Testis (tissue), 3 donors: Measurements from ENCODE around the gene DHRS4L2. TPM values are rescaled to one million over a fixed set of nuclear protein-coding genes. Genes with fewer than 3 reads are reported as not detected.
"Not testable (repeated sequence)": the region's sequence is repeated elsewhere in the genome, so short reads cannot be mapped to it uniquely, and the experiment has no call there.

Experiments used
- DNase-seq: peaks from one replicate; pipeline ENCODE4 v3.0.0-alpha.2; 2019
- H3K27ac ChIP-seq, 2 donors: fragments of 200-600 bp; sonication (generic); one replicate each; pipeline ENCODE4 v1.5.1; 2019
- H3K27me3 ChIP-seq: fragments of 200-600 bp; sonication (generic); one replicate; pipeline ENCODE4 v1.5.1; 2019
- H3K36me3 ChIP-seq: fragments of 200-600 bp; sonication (generic); one replicate; pipeline ENCODE4 v1.5.1; 2017; ENCODE audit warnings: low read depth; ENCODE audit errors: missing control alignments
- H3K4me1 ChIP-seq: fragments of 200-600 bp; sonication (generic); one replicate; pipeline ENCODE4 v1.5.1; 2019
- H3K4me3 ChIP-seq, 2 donors: fragments of 200-600 bp; sonication (generic); one replicate each; pipeline ENCODE4 v1.5.1; 2017 to 2019
- H3K9me3 ChIP-seq: fragments of 200-600 bp; sonication (generic); one replicate; pipeline ENCODE4 v1.5.1; 2017
- POLR2A ChIP-seq: fragments of 450-650 bp; IDR thresholded peaks from one replicate; pipeline ENCODE4 v1.6.1; 2017; ENCODE audit warnings: antibody characterized with exemption, mild to moderate bottlenecking, moderate library complexity
- whole genome bisulfite sequencing, 2 donors: methylation state at CpG; one replicate each; pipeline ENCODE4 v1.1.5; 2018; 5-methylcytosine and 5-hydroxymethylcytosine counted together
- intact Hi-C: fragments of 100-400 bp; cut with DNase I; formaldehyde crosslinking; loops from one replicate; pipeline ENCODE4 v1.15.1; 2023; ENCODE audit warnings: low total_unique reads
- polyA plus RNA-seq: library from polyadenylated mRNA; stranded (reverse); fragments of 350-450 nt; fragmentation: Illumina TruSeq; extraction: RNeasy Lipid Tissue Mini Kit (QIAGEN cat#74804); gene quantifications from one replicate; pipeline ENCODE4 v1.2.3, GENCODE V29; 2014; ENCODE audit warnings: low read depth, low replicate concordance; ENCODE audit not compliant: insufficient read depth
- total RNA-seq, 2 donors: library from RNA; depleted of rRNA; stranded (reverse); fragments of >200 nt; gene quantifications; one replicate each; pipeline ENCODE4 v1.2.3, GENCODE V29; 2016
- TF ChIP-seq, protein P1 (sequence below), 3 experiments: fragments of 450-650 bp in 2 of 3; fragments of 200-600 bp in 1 of 3; sonication (generic) in 1 of 3; IDR thresholded peaks; one replicate each; pipeline ENCODE4 v1.5.1; 2016 to 2019; ENCODE audit warnings: antibody characterized with exemption in 3 of 3, mild to moderate bottlenecking in 2 of 3, moderate library complexity in 1 of 3

The DHRS4L2 gene
- total and polyA plus RNA-seq, 3 donors from 2014 or later = 15.7 to 23.4 (median 22.4) TPM

DNA sequence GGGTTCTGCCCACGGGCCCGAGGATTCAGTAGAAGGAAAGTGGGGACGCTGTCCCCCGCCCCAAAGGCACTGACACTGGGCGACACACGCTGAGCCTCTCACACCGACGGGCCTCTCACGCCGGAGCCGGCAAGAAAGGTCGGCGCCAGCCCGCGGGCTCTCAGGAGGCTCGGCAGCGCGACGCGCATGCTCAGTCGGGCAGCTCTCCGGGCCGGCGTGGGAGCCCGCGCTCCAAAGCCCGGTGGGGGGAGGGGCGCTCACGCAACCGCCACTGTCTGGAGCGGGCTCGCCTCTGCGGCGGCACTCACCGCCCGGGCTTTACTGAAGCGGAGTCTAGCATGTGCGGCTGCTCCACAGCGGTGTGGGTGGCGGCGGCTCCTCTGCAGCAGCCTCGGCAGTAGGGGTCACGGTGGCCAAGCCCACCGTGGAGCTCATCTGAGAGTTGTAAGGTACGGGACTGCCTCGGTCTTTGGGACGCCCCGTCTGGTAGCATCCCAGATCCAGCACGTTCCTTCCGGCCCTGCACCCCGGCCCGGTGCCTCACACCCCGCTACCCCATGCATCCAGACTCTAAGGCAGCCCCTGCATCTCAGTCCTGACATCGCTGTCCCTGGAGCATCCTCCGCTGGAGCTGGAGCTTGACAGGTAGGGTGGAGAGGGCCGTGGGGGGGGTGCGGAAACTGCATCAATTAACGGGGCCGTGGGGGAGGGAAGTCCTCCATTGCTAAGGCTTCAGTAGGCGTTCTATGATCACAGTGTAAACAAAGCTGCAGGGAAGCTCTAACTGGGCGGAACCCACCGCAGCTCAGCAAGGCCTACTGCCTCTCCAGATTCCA, 18.3 kb downstream of the DHRS4L2 start:
- peak; percentile 32 for DNase-seq
- H3K9me3 ChIP-seq, H3K4me1 ChIP-seq, H3K36me3 ChIP-seq, intact Hi-C loops, H3K27me3 ChIP-seq: not testable (repeated sequence)
- Histone ChIP-seq H3K4me3 (peak overlapping the region; percentile 37 to 49), H3K27ac (peak overlapping the region in 1 of 2 donors; percentile 45)
- 11% methylated on average over 40 of the region's 62 CpGs; no CpG with 5 or more reads in 1 of the 2 donors for whole genome bisulfite sequencing, 2 donors

DNA sequence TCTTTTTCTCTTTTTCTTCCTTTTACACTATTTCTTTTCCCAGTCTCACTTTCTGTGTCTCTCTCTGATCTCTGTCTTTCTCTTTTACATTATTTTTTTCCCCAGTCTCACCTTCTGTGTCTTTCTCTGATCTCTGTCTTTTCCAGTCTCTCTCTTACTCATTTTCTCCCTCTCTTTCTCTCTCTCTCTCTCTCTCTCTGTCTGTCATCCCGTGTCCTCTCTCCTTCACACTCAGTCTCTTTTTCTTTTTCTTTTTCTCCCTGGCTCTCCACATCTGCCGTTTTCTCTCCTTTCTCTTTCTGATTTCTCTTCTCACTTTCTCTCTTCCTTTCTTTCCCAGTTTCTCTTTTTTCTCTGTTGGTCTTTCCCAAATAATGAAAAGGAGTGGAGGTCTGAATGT, 22.3 kb downstream of the DHRS4L2 start:
- intact Hi-C loops = no loop called here
- WGBS, 2 donors = 77 to 81% methylated on average over 2 of the region's 2 CpGs

DNA sequence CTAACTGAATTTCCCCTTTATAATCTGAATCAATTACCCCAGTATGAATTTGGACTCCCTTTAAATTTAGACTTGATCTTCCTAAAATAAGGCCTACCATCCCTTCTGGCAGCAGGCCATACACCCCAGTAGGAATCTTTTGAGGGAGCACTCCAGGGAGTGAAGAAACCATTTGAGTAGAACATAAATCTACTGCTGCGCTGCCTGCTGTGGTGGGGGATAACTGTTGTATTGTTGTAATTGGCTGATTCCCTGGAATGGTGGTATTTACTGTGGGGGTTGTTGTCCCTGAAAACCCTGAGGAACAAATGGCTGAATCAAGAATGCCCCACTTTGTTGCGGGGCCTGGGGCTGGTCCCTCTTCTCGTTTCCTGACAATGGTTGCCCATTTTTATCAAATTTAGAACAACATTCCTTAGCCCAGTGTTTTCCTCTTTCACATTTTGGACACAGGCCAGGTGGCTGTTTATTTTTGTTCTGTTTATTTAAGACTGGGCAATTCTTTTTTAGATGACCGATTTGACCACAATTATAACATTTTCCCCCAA, 24.1 kb downstream of the DHRS4L2 start:
- H3K27me3 ChIP-seq, DNase-seq, H3K9me3 ChIP-seq, intact Hi-C loops, H3K4me3 ChIP-seq, H3K27ac ChIP-seq, H3K36me3 ChIP-seq, H3K4me1 ChIP-seq: not testable (repeated sequence)
- WGBS, 2 donors = 58 to 59% methylated on average over 4 of the region's 4 CpGs

More for the DNA sequence above, 22.3 kb downstream of the DHRS4L2 start:
- Histone ChIP-seq H3K36me3 (no peaks in the 10 kb centered on the region), H3K27ac (no peak overlapping the region), H3K27me3 (no peaks in the 10 kb centered on the region), H3K4me1 (no peaks in the 10 kb centered on the region), H3K9me3 (no peaks in the 10 kb centered on the region), H3K4me3 (no peak overlapping the region)
- TF ChIP-seq POLR2A = no peak
- TF ChIP-seq, protein P1, sequence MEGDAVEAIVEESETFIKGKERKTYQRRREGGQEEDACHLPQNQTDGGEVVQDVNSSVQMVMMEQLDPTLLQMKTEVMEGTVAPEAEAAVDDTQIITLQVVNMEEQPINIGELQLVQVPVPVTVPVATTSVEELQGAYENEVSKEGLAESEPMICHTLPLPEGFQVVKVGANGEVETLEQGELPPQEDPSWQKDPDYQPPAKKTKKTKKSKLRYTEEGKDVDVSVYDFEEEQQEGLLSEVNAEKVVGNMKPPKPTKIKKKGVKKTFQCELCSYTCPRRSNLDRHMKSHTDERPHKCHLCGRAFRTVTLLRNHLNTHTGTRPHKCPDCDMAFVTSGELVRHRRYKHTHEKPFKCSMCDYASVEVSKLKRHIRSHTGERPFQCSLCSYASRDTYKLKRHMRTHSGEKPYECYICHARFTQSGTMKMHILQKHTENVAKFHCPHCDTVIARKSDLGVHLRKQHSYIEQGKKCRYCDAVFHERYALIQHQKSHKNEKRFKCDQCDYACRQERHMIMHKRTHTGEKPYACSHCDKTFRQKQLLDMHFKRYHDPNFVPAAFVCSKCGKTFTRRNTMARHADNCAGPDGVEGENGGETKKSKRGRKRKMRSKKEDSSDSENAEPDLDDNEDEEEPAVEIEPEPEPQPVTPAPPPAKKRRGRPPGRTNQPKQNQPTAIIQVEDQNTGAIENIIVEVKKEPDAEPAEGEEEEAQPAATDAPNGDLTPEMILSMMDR (IDR thresholded peaks at IDR 0.05) = no peak
- no peak for DNase-seq

DNA sequence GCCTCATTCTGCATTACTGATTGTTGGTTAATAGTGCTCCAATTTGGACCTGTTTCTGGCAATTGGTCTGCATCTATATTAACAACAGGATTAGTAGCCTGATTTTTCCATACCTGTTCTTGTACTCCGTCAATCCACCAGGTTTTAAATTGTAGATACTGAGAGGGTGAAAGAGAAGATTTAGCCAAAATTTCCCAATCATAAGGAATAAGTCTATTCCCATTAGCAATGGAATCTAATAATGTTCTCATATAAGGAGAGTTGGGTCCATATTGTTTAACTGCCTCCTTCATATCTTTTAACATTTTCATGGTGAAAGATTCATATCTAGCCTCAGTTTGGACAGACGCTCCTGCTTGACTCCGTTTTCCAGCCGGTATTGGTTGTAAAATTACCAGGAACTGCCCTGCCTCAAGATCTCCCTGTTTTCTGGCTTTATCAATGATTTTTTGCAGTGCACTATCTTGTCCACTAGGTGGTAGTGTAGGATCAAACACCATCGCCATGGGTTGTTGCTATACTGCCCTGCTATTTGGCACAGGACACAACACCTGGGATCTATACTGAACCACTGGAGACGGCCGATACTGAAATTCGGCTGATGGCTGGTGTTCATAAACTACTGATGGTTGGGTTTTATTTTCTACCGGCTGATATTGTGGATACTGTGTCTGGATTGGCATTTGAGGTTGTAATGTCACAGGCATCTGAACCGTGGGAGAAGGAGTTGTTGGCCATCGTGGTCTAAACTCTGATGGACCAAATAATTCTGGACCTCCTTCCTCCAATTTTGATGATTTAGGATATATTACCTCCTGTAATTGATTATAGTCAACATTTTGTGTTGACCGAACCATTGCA, 25.2 kb downstream of the DHRS4L2 start:
- Histone ChIP-seq H3K27me3 (no peaks in the 10 kb centered on the region), H3K4me1 (no peaks in the 10 kb centered on the region), H3K4me3 (no peak overlapping the region), H3K9me3 (no peaks in the 10 kb centered on the region), H3K27ac (no peak overlapping the region), H3K36me3 (no peaks in the 10 kb centered on the region)
- intact Hi-C loops = no loop called here
- TF ChIP-seq POLR2A = no peak
- TF ChIP-seq, protein P1 (IDR thresholded peaks at IDR 0.05) = peak; percentile 77 to 96 (median 94)
- DNase-seq = peak; percentile 62
- WGBS, 2 donors = 36 to 53% methylated on average over 12 of the region's 12 CpGs

DNA sequence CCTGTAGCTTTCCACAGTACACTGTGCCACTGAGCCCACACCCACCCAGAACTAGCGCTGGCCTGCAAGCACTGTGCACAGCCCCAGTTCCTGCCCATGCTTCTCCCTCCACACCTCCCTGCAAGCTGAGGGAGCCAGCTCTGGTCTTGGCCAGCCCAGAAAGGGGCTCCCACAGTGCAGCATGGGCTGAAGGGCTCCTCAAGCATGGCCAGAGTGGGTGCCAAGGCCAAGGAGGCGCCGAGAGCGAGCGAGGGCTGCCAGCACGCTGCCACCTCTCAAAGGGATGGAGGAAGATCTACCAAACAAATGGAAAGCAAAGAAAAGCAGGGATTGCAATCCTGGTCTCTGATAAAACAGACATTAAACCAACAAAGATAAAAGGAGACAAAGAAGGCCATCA, 27.0 kb downstream of the DHRS4L2 start:
- DNase-seq, H3K27me3 ChIP-seq, intact Hi-C loops: not testable (repeated sequence)

DNA sequence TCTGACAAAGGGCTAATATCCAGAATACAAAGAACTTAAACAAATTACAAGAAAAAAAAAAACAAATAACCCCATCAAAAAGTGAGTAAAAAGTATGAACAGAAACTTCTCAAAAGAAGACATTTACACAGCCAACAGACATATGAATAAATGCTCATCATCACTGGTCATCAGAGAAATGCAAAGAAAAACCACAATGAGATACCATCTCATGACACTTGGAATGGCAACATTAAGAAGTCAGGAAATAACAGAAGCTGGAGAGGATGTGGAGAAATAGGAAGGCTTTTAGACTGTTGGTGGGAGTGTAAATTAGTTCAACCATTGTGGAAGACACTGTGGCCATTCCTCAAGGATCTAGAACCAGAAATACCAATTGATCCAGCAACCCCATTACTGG, 30.2 kb downstream of the DHRS4L2 start:
- H3K4me3 ChIP-seq, H3K9me3 ChIP-seq, H3K4me1 ChIP-seq, H3K27ac ChIP-seq, DNase-seq, intact Hi-C loops, H3K36me3 ChIP-seq, H3K27me3 ChIP-seq: not testable (repeated sequence)

More for the DNA sequence above, 27.0 kb downstream of the DHRS4L2 start:
- H3K4me3 ChIP-seq, H3K27ac ChIP-seq, H3K4me1 ChIP-seq, H3K9me3 ChIP-seq, H3K36me3 ChIP-seq: not testable (repeated sequence)
- 97 to 100% methylated on average over 5 to 6 of the region's 6 CpGs for WGBS, 2 donors

DNA sequence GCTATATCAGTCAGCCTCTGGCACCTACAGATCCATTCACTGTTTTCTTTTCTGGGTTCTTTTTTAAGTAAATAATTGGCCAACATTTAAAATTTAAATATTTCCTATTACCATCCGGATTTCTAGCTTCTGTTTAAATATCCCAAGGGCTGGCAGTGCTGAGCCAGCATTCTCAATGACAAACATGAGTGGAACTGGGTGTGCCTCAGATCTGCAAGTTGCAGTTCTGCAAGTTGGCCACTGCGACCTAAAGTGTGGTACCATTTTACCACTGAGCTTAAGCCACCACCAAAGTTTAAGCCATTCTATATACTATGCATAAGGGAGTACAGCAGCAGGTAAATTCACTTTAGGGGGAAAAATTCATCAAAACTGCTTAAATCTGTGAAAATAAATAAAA, 31.2 kb downstream of the DHRS4L2 start:
- H3K27ac ChIP-seq, H3K36me3 ChIP-seq, DNase-seq, H3K4me3 ChIP-seq, H3K27me3 ChIP-seq, intact Hi-C loops, H3K9me3 ChIP-seq, H3K4me1 ChIP-seq: not testable (repeated sequence)
- WGBS, 2 donors = 58 to 73% methylated on average over 2 of the region's 2 CpGs

DNA sequence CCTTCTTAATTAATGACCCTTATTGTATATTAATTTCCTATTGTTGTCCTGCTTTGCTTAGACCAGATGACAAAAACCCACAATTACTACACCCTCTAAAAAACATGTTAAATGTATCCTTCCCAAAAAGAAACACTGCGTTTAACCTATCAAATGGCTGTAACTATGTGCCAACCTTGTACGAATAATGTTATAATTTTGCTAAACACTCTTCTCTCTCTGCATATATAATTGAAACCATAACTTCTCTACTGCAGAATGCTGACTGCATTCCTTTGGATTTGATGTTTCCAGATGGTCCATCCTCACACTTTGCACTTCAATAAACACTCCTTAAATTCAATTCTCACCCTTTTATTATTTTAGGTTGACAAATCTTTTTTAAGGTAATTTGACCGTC, 31.8 kb downstream of the DHRS4L2 start:
- H3K4me1 ChIP-seq, H3K27ac ChIP-seq, DNase-seq, H3K27me3 ChIP-seq, intact Hi-C loops, H3K36me3 ChIP-seq, H3K9me3 ChIP-seq, H3K4me3 ChIP-seq: not testable (repeated sequence)
- 68 to 92% methylated on average over 2 to 3 of the region's 3 CpGs for WGBS, 2 donors

DNA sequence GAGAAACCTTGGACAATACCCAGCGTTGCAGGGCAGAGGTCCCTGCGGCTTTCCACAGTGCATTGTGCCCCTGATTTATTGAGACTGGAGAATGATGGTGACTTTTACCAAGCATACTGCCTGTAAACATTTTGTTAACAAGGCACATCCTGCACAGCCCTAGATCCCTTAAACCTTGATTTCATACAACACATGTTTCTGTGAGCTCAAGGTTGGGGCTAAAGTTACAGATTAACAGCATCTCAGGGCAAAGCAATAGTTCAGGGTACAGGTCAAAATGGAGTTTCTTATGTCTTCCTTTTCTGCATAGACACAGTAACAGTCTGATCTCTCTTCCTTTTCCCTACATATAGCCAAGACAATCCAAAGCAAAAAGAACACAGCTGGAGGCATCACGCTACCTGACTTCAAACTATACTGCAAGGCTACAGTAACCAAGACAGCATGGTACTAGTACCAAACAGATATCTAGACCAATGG, 36.2 kb downstream of the DHRS4L2 start:
- intact Hi-C loops, H3K36me3 ChIP-seq, DNase-seq, H3K27ac ChIP-seq, H3K27me3 ChIP-seq, H3K4me3 ChIP-seq, H3K4me1 ChIP-seq, H3K9me3 ChIP-seq: not testable (repeated sequence)
- WGBS, 2 donors = 79 to 89% methylated on average over 3 of the region's 3 CpGs
